GM12864 (cell line): ENCODE data around the gene GARIN3.
A peak's percentile ranks its signal among the peaks of the same experiment; 100 is the strongest.

Experiments
- DNase-seq: peaks from one replicate; pipeline ENCODE4 v3.0.0-alpha.2; 2011; ENCODE audit warnings: low read depth
- H3K4me3 ChIP-seq: 2 replicates; pipeline ENCODE4 v1.5.1; 2011; ENCODE audit warnings: mild to moderate bottlenecking, low read depth, low read length, control low read depth
- CTCF ChIP-seq: IDR thresholded peaks from 2 replicates; pipeline ENCODE4 v1.5.1; 2011; ENCODE audit warnings: low read depth, mild to moderate bottlenecking, moderate library complexity, low read length, control low read depth, inconsistent platforms; ENCODE audit errors: missing control alignments

GARIN3 gene

GRCh38 chr5:157116483-157116954, 49.5 kb downstream of the GARIN3 start:
- H3K4me3 ChIP-seq, result peak overlapping the region; percentile 18; the same call in 1 of the 2 replicates
- TF ChIP-seq CTCF, result no peak
- no peak for DNase-seq

GRCh38 chr5:157115502-157115901, 50.6 kb downstream of the GARIN3 start:
- H3K4me3 ChIP-seq, result no peak overlapping the region
- DNase-seq, result no peak
- no peak for TF ChIP-seq CTCF

- H3K4me3 ChIP-seq, result no peak overlapping the region
- no peak for TF ChIP-seq CTCF
- DNase-seq, result no peak
Observed at GRCh38 chr5:157115012-157115411, 51.1 kb downstream of the GARIN3 start.

DNA sequence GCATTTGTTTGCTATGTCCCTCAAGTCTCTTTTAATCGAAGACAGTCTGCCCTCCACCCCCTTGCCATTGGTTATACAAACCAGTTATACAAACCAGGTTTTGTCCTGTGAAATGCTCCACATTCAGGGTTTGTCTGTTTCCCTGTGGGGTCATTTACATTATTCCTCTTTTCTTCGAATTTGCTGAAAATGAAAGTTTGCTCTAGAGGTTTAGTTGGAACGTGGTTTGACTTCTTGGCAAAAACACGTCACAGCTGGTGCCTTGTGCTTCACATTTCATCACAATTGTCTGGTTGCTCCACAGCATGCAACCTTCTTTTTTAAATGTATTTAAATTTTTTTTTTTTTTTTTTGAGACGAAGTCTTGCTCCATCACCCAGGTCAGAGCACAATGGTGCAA, 53.1 kb downstream of the GARIN3 start:
- no peak overlapping the region for H3K4me3 ChIP-seq
- no peak for DNase-seq
- TF ChIP-seq CTCF, result no peak
